Effector CD4-positive, alpha-beta T cell (primary cell): ENCODE measurements around the gene CENPI.
"Not testable (repeated sequence)": the region's sequence is repeated elsewhere in the genome, so short reads cannot be mapped to it uniquely, and the experiment has no call there.

Experiments
- DNase-seq: peaks from one replicate; pipeline ENCODE4 v3.0.0-alpha.2; 2020
- total RNA-seq: gene quantifications from one replicate; lab custom pipeline; 2026; lab: John Stamatoyannopoulos, UW

The CENPI gene, protein sequence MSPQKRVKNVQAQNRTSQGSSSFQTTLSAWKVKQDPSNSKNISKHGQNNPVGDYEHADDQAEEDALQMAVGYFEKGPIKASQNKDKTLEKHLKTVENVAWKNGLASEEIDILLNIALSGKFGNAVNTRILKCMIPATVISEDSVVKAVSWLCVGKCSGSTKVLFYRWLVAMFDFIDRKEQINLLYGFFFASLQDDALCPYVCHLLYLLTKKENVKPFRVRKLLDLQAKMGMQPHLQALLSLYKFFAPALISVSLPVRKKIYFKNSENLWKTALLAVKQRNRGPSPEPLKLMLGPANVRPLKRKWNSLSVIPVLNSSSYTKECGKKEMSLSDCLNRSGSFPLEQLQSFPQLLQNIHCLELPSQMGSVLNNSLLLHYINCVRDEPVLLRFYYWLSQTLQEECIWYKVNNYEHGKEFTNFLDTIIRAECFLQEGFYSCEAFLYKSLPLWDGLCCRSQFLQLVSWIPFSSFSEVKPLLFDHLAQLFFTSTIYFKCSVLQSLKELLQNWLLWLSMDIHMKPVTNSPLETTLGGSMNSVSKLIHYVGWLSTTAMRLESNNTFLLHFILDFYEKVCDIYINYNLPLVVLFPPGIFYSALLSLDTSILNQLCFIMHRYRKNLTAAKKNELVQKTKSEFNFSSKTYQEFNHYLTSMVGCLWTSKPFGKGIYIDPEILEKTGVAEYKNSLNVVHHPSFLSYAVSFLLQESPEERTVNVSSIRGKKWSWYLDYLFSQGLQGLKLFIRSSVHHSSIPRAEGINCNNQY
- total RNA-seq = 1.5 reads per million

DNA sequence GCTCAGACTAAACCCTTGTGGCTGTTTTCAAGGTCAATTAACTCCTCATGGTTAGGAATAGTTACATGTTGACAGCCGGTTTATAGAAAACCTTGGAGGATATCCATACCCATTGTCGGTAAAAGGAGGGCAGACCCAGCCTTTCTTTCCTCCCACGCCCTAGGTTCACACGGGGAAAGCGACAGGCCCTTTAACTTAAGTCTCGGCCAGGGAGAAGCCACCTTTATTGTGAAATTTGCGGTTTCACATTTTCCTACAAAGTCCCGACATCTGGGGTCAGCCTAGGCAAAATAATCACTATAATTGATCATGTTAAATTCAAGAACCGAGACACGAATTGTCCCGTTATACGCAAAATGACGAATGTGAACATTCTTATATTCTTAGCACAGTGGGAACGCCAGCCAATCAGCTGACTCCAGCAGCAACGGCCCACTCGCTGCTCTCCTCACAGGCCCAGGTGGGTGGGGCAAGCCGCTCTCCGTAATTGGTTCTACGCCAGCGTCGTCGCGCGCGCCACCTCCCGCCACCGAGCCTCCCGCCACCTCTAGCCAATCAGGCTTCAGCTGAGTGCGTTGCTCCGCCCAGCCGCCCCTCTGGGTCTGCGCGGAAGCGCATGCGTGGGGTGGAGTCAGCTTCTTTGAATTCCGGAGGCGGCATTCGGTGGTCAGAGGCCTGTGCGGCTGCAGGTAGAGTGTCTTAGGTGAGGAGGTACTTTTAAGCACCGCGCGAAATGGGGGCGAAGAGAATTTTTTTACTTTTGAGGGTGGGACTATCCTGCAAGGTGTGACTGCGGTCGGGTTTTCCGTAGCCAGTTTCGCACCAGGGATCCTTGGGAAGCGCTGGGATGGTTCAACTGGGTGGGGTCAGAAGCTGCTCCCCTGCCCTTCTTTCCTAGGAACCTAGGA is at the start of gene CENPI:
Gene CENPI (plus strand): TSS at position 659 of the 908 bp plus-strand sequence. CDS start 2,867 bp downstream, outside the sequence.
- peak; percentile 84 for DNase-seq

DNA sequence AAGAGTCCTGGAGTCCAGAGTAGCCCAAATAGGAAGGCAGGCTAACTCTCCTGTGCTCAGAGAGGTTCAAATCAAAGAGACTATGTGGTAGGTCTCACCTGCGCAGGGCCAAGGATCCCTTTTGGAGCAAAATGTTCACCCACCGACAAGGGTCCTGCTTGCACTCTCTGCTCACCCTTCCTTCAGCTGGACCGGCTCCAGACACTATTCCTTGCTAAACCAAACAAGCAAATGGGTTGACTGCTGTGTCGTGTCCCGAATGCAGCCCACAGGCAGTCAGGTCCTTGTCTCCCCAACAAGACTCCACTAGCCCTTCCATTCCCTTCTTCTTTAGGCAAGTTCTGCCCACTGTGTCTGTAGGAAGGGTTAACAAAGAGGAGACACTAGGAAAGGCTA is 46.9 kb upstream of the CENPI start:
- DNase-seq = no peak

DNA sequence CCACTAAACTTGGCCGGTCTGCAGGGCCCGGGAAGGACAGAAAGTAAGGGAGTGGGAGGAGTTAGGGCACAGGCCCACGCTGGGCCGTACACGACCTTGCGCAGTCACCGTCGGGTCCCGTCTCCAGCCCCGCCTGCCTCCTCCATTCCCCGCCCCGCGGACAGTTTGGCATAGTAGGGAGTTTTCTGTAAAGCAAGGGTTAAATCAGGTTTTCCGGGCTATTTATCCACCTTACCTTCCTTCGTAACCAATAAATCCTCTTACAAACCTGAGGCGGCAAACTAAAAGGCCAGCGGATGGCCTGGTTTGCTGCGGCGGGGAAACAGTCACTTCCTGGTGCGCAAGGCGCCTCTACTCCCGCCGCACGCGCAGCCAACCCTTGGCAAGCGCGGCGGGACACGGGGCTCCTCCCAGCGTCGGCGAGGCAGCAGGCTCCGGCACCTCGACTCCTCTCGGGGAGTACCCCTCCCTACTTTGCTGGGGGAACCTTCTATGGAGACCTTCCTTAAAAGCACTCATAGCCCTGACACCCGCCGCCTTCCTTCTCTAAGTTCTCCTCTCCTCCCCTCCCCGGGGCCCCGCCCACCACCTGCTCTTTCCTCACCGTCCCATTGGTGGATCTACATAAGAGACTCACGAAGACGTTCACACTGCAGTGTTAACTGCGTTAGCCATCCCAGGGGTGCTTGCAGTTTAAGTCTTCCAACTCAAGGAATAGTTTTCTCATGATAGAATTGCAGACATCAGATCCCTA is 46.3 kb upstream of the CENPI start, which contains the start of gene TRMT2B:
Gene TRMT2B (minus strand): TSS at position 563 of the 754 bp plus-strand sequence. CDS start 9,822 bp downstream, outside the sequence.
- DNase-seq = peak; percentile 64

DNA sequence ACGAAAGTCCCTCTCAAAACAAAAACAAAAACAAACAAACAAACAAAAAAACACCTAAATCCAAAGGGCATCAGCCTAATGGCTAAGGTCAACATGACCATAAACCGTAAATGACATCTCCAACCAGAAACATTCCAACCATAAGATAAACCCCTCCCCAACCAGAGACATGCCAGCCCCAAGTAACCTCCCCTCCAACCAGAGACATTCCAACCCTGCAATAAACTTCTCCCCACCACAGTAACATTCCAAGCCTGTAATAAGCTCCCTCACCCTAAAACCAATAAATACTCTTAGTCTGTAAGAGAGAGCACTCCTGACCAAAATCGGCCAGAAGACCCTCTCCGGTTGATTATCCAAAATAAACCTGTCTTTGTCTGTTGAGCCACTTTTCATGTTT is 41.5 kb upstream of the CENPI start:
- not testable (repeated sequence) for DNase-seq

DNA sequence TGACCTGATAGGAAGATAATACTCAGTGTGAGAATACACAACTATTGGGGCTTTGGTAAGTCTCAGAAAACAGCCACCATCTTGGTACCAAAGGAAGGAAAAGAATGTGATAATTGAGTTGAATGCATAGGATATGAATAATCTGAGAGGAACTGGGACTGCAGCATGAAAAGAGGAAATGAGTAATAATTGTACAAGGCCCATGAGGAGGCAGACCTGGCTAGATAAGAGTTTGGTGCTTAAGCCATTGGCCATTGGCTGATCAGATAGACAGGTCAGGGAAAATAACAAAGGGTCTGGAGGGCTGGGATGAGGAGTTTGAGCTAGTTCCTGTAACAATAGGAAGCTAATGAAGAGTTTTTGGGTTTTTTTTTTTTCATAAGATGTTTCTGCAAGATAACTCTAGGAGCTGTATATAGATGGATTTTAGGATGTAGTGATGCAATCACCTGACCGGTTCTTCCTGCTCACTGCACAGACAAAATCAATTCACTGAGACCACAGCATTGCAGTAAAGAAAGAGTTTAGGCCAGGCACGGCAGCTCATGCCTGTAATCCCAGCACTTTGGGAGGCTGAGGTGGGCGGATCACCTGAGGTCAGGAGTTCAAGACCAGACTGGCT is 40.8 kb upstream of the CENPI start:
- DNase-seq = no peak

DNA sequence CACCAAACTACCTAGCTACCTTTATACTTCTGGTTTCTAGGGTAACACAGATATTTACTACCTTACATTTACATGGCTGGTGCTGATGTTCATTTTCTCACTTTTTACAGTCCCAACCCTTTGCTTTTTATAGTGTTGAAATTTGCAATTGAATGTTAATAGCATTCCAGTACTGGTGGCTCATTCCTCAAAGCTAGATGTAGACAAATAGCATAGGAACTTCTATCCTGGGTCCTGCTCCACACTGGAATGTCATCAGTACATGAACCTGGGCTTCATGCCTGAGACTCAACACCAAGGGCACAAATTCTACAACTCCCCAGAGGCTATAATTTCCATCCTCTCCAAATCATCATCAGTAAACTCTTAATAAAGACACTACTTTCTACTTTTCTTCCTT is 35.8 kb upstream of the CENPI start:
- DNase-seq = no peak

DNA sequence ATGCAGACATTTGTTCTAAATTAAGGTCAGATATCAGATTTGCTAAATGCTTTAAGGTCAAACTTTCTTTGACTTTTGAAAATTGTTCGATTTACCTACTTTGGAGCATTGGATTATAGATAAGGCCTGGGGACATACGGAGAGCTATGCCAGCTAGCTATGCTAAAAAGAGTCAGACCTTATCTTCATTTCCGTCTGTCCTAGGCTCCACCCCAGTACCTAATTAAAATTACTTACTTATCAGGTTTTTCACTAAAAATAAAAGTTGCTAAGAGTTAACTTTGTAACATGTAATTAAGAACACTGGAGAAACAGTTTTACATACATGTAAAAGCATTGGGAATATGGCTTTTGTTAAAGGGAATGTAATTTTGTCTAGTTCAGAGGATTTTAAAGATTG is 26.4 kb upstream of the CENPI start:
- no peak for DNase-seq

DNA sequence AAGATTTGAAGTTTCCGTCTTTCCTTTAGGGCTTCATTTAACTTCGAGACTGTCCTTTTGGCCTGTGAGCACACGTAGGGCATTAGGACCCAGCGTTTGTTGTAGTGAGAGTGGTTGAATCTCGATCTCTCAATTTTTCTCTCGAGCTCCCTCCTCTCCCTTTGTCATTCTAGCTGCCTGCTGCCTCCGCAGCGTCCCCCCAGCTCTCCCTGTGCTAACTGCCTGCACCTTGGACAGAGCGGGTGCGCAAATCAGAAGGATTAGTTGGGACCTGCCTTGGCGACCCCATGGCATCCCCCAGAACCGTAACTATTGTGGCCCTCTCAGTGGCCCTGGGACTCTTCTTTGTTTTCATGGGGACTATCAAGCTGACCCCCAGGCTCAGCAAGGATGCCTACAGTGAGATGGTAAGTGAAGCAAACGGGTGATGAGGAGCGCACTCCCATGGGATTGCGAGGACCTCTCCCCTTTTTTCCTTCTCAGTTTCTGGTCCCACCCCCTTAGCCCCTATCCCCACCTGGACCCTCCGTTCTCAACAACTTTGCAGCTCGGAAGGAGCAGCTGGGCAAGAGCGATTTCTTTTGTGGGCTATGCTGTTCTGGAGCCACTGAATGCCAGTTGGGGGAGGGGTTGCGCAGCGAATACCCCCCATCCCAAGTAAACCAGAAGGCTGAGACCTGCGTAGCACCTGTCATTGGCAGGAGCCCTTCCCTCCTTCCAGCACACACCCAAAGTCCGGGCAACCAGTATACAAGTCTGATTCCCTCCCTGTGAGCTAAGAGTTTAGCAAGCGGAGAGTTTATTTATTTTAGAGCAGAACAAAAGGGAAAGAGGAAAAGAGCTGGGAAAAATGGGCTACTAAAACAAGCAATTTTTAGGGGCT is 19.0 kb upstream of the CENPI start, which contains the start of gene TMEM35A:
Gene TMEM35A (plus strand): TSS at position 164 of the 883 bp plus-strand sequence. CDS start 124 bp downstream, at position 288.
- DNase-seq = no peak

DNA sequence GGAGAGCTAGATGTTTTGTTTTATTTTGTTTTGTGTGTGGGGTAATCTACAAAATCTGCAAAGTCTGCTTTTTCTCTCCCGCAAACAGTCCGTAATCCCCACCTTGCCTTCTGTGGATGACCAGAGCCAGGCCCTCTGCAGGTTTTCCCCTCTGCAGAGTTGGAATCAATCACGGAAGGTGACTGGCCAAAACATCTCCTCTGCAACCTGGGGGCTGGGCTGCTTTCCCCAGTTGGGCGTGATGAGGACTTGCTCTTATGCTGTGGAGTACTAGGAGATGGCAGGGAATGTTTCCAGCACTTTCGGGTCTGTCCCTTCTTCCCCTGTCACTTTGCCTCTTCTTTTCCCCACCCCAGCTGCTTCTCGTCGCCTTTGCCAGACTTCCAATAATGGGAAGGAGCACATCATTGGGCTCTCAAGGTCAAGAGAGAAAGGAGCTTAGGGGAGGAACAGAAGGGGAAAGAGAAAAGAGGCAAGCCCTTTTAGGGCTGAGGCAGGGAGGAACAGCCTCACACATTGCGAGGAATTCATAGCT is 18.2 kb upstream of the CENPI start:
- no peak for DNase-seq

DNA sequence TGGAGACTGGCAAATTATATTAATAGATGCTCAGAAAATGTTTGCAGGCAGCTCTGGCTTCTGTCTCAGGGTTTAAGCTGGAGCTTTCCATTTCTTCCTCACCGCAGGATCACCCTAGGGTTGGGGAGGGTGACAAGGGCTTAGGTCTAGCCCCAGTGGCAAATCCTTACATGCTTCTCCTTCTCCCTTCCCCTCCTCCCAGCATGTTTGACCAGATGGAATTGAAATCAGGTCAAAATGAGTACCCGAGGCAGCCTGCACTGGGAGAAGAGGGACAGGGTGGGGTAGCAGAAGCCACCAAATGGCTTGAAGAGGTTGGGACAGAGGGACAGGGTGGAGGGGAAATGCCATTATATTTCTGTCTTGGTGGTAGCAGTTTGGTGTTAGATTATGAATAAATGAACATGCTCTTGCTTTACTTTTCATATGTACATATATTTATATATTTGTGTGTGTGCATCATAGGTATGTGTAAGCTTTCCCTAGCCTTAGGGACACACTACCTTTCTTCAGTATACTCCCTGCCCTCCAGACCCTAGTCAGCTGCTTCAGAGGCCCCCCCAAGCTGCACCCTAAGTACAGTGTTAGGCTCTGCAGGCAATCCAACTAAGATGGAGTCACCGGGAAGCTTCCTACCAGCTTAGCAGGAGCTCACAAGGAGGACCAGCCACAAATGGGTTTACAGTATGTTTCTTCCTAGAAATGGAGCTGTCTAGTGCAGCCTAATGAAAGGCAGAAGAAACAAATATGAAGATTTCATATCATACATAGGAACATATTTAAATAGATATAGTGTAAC is 17.5 kb upstream of the CENPI start:
- no peak for DNase-seq

DNA sequence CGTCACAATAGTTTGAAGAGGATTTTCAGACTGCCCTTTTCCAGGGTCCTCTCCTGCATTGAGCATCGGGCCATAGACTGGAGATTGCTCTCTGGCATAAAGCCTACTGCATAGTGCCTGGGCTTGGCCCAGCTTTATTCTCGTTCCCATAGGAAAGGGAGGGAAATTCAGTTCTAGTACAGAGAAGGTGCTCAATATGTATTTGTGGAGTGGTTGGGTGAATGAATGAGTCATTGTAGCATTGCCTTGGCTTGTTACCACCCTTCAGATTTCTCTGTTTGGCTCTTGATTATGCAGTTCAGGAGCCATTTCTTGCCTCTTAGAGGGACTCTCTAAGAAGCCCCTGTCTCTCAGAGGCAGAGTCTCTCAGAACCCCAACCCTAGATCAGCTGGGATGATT is 16.8 kb upstream of the CENPI start:
- DNase-seq = no peak

DNA sequence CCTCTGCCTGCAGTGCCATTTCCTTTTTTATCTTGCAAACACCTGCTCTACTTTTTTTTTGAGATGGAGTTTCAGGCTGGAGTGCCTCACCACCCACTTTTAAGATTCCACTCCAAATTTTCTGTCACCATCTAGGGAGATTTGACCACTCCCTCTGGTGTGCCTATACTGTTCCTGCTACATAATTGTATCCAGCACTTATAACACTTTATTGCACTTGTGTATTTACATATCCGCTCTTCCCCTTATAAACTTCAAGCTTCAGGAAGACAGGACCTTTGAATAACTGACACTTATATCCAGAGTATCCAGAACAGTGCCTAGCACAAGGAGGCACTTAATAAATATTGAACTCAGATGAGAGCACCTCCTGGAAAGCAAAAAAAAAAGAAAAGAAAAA is 6.2 kb upstream of the CENPI start:
- DNase-seq = no peak

DNA sequence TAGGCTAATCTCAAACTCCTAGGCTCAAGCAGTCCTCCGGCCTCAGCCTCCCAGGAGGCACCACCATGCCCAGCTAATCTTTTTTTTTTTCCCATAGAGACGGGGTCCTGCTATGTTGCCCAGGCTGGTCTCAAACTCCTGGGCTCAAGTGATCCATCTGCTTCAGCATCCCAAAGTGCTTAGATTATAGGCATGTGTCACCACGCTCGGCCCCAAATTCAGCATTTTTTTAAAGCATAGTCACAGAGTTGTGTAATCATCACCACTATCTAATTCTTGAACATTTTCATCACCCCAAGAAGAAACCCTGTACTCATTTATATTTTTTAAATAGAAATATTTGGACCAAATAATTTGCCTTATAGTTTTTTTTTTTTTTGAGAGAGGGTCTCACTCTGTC is 10.3 kb downstream of the CENPI start:
- DNase-seq = no peak

DNA sequence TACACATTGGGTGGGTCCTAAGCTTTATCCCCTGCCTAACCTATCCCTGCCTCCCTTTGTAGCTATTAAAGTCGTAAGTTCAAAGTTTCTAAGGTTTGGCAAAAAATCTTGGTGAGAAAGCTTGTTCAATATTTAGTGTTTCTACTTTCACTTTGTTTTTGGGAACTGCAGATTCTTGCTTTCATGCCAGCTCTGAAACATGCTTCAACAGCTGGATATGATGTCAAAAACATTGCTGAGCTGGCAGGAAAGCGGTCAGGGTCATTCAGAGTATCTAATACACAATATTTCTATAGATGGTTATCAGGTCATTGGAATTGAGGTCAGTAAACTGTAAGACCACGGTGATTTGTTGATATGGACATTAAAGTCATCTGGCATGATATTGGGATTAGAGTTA is 19.7 kb downstream of the CENPI start:
- no peak for DNase-seq

DNA sequence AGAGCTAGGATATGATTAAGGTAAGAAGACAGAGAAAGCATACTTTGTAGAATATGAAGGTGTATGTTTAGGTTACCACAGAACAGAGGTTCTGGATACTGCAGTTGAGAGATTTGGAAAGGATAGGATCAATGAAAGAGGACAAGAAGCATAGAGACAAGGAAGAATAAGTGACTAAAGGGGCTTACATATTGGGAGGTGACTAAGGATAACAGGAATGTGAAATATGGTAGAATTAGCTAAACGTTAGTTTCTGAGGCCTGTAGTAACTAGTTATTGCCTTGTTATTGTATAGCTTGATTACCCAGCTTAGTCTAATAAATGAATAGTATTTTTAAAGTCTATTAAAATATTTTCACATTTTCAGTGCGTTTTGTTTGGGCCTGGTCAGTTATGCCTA is 38.2 kb downstream of the CENPI start:
- no peak for DNase-seq
